GM10248 (cell line): ENCODE measurements around the gene GRM3.

ENCODE experiments used
- CTCF ChIA-PET: fragments of 300-600 bp; sonication (Branson Sonifier 250); formaldehyde crosslinking; extraction: SDS; loops from one replicate; lab custom pipeline; 2021; ENCODE audit warnings: antibody characterized with exemption; lab: Yijun Ruan, JAX
- POLR2A ChIA-PET: fragments of 350-650 bp; sonication (Branson Sonifier 250); formaldehyde crosslinking; extraction: SDS; loops from one replicate; lab custom pipeline; 2020; ENCODE audit warnings: antibody characterized with exemption; lab: Yijun Ruan, JAX
- DNase-seq: peaks from one replicate; pipeline ENCODE4 v3.0.0; 2012; ENCODE audit errors: extremely low spot score
- TF ChIP-seq, protein P1 (sequence below): IDR thresholded peaks from 2 replicates; pipeline ENCODE4 v1.5.1; 2012; ENCODE audit warnings: mild to moderate bottlenecking, low read depth; ENCODE audit errors: extremely low read depth, missing control alignments, control extremely low read depth

The GRM3 gene

DNA sequence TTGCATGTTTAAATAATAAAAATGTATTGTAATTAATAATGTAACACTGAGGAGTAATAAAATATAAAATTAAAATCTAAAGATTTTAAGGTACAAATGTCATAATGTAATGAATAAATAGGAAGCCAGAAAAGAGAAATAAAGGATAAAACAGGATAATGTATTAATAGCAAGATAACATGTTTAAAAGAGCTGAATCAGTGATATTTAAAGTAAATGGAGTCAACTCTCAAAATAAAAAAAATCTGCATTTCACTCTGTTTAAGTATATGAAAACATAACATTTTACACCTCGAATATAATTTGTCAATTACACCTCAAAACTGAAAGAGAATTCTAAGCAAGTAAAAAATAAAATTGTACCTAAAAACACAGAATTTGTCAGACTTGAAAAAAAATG lies 44.1 kb downstream of the GRM3 start:
- DNase-seq: no peak
- POLR2A ChIA-PET: no interaction called here
- TF ChIP-seq, protein P1, sequence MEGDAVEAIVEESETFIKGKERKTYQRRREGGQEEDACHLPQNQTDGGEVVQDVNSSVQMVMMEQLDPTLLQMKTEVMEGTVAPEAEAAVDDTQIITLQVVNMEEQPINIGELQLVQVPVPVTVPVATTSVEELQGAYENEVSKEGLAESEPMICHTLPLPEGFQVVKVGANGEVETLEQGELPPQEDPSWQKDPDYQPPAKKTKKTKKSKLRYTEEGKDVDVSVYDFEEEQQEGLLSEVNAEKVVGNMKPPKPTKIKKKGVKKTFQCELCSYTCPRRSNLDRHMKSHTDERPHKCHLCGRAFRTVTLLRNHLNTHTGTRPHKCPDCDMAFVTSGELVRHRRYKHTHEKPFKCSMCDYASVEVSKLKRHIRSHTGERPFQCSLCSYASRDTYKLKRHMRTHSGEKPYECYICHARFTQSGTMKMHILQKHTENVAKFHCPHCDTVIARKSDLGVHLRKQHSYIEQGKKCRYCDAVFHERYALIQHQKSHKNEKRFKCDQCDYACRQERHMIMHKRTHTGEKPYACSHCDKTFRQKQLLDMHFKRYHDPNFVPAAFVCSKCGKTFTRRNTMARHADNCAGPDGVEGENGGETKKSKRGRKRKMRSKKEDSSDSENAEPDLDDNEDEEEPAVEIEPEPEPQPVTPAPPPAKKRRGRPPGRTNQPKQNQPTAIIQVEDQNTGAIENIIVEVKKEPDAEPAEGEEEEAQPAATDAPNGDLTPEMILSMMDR: no peak
- CTCF ChIA-PET: no interaction called here

DNA sequence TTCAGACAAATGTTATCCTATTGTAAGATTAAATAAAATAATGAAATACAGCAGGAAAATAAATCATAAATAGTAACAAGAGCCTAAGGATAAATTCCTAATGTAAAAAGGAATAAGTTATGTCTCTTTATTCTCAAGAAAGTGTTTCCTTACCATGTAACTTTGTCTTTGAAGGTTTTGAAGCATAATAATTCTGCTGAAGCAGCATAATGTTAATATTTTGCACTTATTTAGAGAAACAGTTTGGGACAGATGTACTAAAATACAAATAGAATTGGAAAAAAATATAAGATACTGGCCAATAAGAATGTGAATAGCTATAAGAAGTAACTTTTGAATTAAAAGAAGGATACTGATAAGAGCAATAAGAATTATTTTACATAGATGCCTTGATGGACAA lies 45.7 kb downstream of the GRM3 start:
- TF ChIP-seq, protein P1: no peak
- ChIA-PET POLR2A (no interaction called here), CTCF (interaction anchor here (1.3 to 1.6 kb wide), 2 partner anchors 9 to 126 kb away, joined by 4 read pairs; no protein-coding TSS in a partner anchor)
- no peak for DNase-seq

DNA sequence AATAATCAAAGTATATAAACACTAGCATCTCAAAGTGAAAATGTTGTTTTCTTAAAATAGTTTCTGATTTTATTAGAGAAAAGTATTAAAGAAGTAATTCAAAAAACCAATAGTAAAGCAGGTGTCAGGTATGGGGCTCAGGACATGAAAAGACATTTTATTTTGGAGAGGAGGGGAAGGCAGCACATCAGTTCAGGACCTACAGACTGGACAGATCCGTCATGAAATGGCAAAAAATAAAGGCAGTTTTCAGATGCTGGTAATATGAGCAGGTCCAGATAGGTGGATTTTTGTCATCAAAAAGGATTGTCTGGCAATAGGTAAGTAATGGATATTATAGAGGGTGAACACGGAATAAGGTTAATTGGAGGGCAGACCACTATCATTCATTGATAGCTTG lies 49.0 kb downstream of the GRM3 start:
- CTCF ChIA-PET: no interaction called here
- POLR2A ChIA-PET: no interaction called here
- TF ChIP-seq, protein P1: no peak
- DNase-seq: no peak

DNA sequence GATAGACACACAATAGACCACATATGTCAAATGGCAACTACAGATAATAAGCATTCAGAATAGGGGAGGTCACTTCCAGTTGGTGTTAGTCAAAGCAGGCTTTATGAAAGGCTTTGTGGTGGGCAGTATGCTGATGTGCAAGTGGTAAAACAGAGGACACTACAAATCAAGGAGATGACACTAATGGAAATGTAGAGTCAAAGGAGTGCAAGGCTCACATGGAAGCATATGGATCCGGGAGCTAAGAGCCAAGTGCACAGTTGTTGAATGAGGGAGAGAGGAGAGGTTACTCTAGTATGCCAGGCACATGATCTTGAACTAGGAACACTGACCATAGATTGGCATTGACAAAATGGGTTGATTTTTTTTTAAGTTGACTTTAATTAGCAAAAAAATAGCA lies 62.7 kb downstream of the GRM3 start:
- POLR2A ChIA-PET: no interaction called here
- TF ChIP-seq, protein P1: no peak
- no peak for DNase-seq
- CTCF ChIA-PET: no interaction called here

DNA sequence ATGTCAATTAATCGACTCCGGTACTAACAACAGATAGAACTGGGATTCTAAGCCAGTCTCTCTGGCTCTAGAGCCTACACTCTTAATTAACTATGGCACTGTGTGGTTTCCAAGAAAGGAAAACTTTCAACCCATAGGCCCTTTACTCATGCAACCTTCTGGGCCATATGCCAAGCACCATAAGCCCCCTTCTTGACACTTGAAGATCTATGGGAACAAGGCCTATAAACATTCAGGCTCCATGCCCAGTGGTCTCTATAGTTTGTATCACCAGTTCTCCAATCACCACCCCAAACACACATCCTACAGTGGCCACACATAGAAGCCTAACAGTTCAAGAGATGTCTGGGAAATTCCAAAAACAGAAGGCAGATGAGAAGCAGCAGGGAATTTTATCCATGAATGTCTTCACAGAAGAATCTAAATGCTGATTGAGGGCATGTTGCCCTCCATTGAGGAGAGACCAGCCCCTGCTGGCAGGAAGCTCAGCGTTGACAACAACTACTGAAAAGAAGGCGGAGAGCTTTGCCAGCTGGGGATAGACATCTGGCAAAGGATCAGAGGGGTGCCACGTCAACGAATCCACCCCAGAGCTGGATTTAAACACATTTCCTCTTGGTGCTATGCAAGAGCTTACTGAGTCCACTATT lies 64.4 kb downstream of the GRM3 start:
- no peak for DNase-seq
- TF ChIP-seq, protein P1: no peak
- ChIA-PET POLR2A (no interaction called here), CTCF (interaction anchor here (1.0 to 1.5 kb wide), 3 partner anchors 32 to 42 kb away, joined by 3 to 4 read pairs (median 4); no protein-coding TSS in a partner anchor)

DNA sequence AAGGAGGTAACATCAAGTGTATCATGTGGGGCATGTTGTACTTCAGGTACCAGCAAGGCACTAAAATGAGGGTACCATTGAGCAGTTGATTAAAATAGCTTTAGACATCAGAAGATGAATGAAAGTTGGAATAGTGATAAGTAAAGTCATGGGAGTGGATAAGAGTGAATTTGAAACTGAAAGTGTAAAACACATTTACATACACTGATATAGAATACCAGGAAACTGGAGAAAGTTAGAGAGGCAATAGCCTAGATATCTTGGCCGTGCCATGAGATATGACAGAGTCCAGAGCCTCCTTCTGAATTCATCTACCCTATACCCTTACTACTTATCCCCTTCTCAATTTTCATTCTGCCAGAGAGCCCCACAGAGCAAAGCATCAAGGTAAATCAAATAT lies 76.6 kb downstream of the GRM3 start:
- TF ChIP-seq, protein P1: no peak
- CTCF ChIA-PET: no interaction called here
- POLR2A ChIA-PET: no interaction called here
- DNase-seq: no peak
